KMS-11 (cell line): Measurements from ENCODE around the gene DAP.

Experiments
- H2AFZ ChIP-seq: fragments of 200-600 bp; sonication (generic); 2 replicates; pipeline ENCODE4 v1.6.1; 2016; ENCODE audit warnings: antibody characterized with exemption, mixed run types, low read depth
- H3K27ac ChIP-seq: fragments of 200-600 bp; sonication (generic); 2 replicates; pipeline ENCODE4 v1.6.1; 2016; ENCODE audit warnings: mild to moderate bottlenecking, mixed run types
- H3K27me3 ChIP-seq: fragments of 200-600 bp; sonication (generic); 2 replicates; pipeline ENCODE4 v1.6.1; 2017; ENCODE audit warnings: mild to moderate bottlenecking, low read depth, mixed run types, moderate library complexity; ENCODE audit not compliant: insufficient read depth
- H3K36me3 ChIP-seq: fragments of 200-600 bp; sonication (generic); 2 replicates; pipeline ENCODE4 v1.6.1; 2017; ENCODE audit warnings: mild to moderate bottlenecking, mixed run types; ENCODE audit not compliant: insufficient read depth
- H3K4me1 ChIP-seq: fragments of 200-600 bp; sonication (generic); 2 replicates; pipeline ENCODE4 v1.6.1; 2016; ENCODE audit warnings: mild to moderate bottlenecking, low read depth, mixed run types; ENCODE audit not compliant: poor library complexity, severe bottlenecking
- H3K4me2 ChIP-seq: fragments of 200-600 bp; sonication (generic); 2 replicates; pipeline ENCODE4 v1.7.0; 2016; ENCODE audit warnings: mild to moderate bottlenecking, mixed run types
- H3K4me3 ChIP-seq: fragments of 200-600 bp; sonication (generic); IDR thresholded peaks from 2 replicates; pipeline ENCODE4 v1.6.1; 2017; ENCODE audit warnings: low read depth, low read length, mixed read lengths; ENCODE audit not compliant: insufficient read depth
- H3K79me2 ChIP-seq: fragments of 200-600 bp; sonication (generic); 2 replicates; pipeline ENCODE4 v1.6.1; 2016; ENCODE audit warnings: low read depth, mixed run types; ENCODE audit not compliant: insufficient read depth
- H3K9ac ChIP-seq: fragments of 200-600 bp; sonication (generic); 2 replicates; pipeline ENCODE4 v1.6.1; 2016; ENCODE audit warnings: mild to moderate bottlenecking, mixed run types
- H4K20me1 ChIP-seq: fragments of 200-600 bp; sonication (generic); 2 replicates; pipeline ENCODE4 v1.6.1; 2016; ENCODE audit warnings: mild to moderate bottlenecking, mixed run types; ENCODE audit not compliant: insufficient read depth
- CTCF ChIP-seq: fragments of 200-600 bp; sonication (generic); conservative IDR thresholded peaks from 2 replicates; pipeline ENCODE4 v1.6.1; 2017; ENCODE audit warnings: low read depth, mild to moderate bottlenecking, antibody characterized with exemption, low read length, moderate library complexity, mixed read lengths

The DAP gene

GRCh38 chr5:10734037-10734709 is 26.9 kb downstream of the DAP start:
- Histone ChIP-seq H3K79me2 (no peaks in the 10 kb centered on the region), H2AFZ (no peak overlapping the region), H3K4me2 (no peak overlapping the region), H4K20me1 (no peaks in the 10 kb centered on the region), H3K4me1 (no peaks in the 10 kb centered on the region), H3K27ac (no peak overlapping the region), H3K36me3 (no peaks in the 10 kb centered on the region; the same call in 1 of the 2 replicates), H3K9ac (no peak overlapping the region), H3K4me3 (no peak overlapping the region), H3K27me3 (no peaks in the 10 kb centered on the region)
- no peak for TF ChIP-seq CTCF

GRCh38 chr5:10733426-10733825 is 27.6 kb downstream of the DAP start:
- TF ChIP-seq CTCF: no peak

GRCh38 chr5:10731913-10732312 is 29.1 kb downstream of the DAP start:
- no peaks in the 10 kb centered on the region for H4K20me1 ChIP-seq
- H3K9ac ChIP-seq: no peak overlapping the region
- H3K27me3 ChIP-seq: no peaks in the 10 kb centered on the region
- TF ChIP-seq CTCF: no peak
- no peak overlapping the region for H3K27ac ChIP-seq
- no peaks in the 10 kb centered on the region for H3K79me2 ChIP-seq
- no peak overlapping the region for H3K4me3 ChIP-seq
- no peaks in the 10 kb centered on the region for H3K4me1 ChIP-seq
- no peaks in the 10 kb centered on the region; the same call in 1 of the 2 replicates for H3K36me3 ChIP-seq
- H2AFZ ChIP-seq: no peak overlapping the region
- H3K4me2 ChIP-seq: no peak overlapping the region

More at GRCh38 chr5:10733426-10733825, 27.6 kb downstream of the DAP start:
- Histone ChIP-seq H3K27me3 (no peaks in the 10 kb centered on the region), H3K9ac (no peak overlapping the region), H3K79me2 (no peaks in the 10 kb centered on the region), H2AFZ (no peak overlapping the region), H3K4me1 (no peaks in the 10 kb centered on the region), H3K4me2 (no peak overlapping the region), H3K36me3 (no peaks in the 10 kb centered on the region; the same call in 1 of the 2 replicates), H4K20me1 (no peaks in the 10 kb centered on the region), H3K27ac (no peak overlapping the region), H3K4me3 (no peak overlapping the region)

GRCh38 chr5:10730043-10730351 is 31.0 kb downstream of the DAP start:
- no peaks in the 10 kb centered on the region for H3K79me2 ChIP-seq
- no peak for TF ChIP-seq CTCF
- no peaks in the 10 kb centered on the region for H3K27me3 ChIP-seq
- no peak overlapping the region for H3K4me3 ChIP-seq
- H3K4me1 ChIP-seq: no peaks in the 10 kb centered on the region
- H3K27ac ChIP-seq: no peak overlapping the region
- no peak overlapping the region for H2AFZ ChIP-seq
- H4K20me1 ChIP-seq: no peaks in the 10 kb centered on the region
- no peak overlapping the region for H3K4me2 ChIP-seq
- H3K9ac ChIP-seq: no peak overlapping the region
- no peaks in the 10 kb centered on the region; the same call in 1 of the 2 replicates for H3K36me3 ChIP-seq
